AG04450 (cell line): ENCODE results near the gene B4GALT2. TPM values are rescaled to one million over a fixed set of nuclear protein-coding genes. Genes with fewer than 3 reads are reported as not detected.

Experiments used
- CTCF ChIA-PET: fragments of 300-600, 350-600 bp; formaldehyde crosslinking; extraction: SDS; loops from one replicate; lab custom pipeline; 2022; ENCODE audit warnings: antibody characterized with exemption, inconsistent platforms; lab: Charles Lee
- POLR2A ChIA-PET: fragments of 350-600 bp; formaldehyde crosslinking; extraction: SDS; loops from one replicate; lab custom pipeline; 2021; ENCODE audit warnings: antibody characterized with exemption, inconsistent platforms; lab: Yijun Ruan, JAX
- DNase-seq: peaks from one replicate; pipeline ENCODE4 v3.0.0-alpha.2; 2011; ENCODE audit warnings: low read depth, low spot score
- H3K27ac ChIP-seq: one replicate; pipeline ENCODE4 v1.5.1; 2012; ENCODE audit warnings: low read depth, low read length, control low read depth
- H3K27me3 ChIP-seq: one replicate; pipeline ENCODE4 v1.6.0; 2012; ENCODE audit warnings: low read length; ENCODE audit not compliant: control insufficient read depth, insufficient read depth
- H3K4me3 ChIP-seq: 2 replicates; pipeline ENCODE4 v1.5.1; 2011; ENCODE audit warnings: mild to moderate bottlenecking, low read depth, low read length, control low read depth
- H3K9me3 ChIP-seq: 2 replicates; pipeline ENCODE4 v1.5.1; 2012; ENCODE audit warnings: low read length; ENCODE audit not compliant: control insufficient read depth, insufficient read depth
- polyA plus RNA-seq: library from polyadenylated mRNA; depleted of rRNA; stranded (reverse); fragments of >200 nt; gene quantifications from 2 replicates; pipeline ENCODE4 v1.2.3, GENCODE V29; 2011
- TF ChIP-seq, protein P1 (sequence below): IDR thresholded peaks from 2 replicates; pipeline ENCODE4 v1.5.1; 2011; ENCODE audit warnings: low read depth, low read length, control low read depth, inconsistent platforms

Gene B4GALT2
- polyA plus RNA-seq, 1 experiment, result 39.0 TPM

GRCh38 chr1:44008259-44008658 is 29.2 kb downstream of the B4GALT2 start:
- no peaks in the 10 kb centered on the region for H3K9me3 ChIP-seq
- TF ChIP-seq, protein P1, sequence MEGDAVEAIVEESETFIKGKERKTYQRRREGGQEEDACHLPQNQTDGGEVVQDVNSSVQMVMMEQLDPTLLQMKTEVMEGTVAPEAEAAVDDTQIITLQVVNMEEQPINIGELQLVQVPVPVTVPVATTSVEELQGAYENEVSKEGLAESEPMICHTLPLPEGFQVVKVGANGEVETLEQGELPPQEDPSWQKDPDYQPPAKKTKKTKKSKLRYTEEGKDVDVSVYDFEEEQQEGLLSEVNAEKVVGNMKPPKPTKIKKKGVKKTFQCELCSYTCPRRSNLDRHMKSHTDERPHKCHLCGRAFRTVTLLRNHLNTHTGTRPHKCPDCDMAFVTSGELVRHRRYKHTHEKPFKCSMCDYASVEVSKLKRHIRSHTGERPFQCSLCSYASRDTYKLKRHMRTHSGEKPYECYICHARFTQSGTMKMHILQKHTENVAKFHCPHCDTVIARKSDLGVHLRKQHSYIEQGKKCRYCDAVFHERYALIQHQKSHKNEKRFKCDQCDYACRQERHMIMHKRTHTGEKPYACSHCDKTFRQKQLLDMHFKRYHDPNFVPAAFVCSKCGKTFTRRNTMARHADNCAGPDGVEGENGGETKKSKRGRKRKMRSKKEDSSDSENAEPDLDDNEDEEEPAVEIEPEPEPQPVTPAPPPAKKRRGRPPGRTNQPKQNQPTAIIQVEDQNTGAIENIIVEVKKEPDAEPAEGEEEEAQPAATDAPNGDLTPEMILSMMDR, result no peak
- H3K27ac ChIP-seq, result no peak overlapping the region
- no peak for DNase-seq
- H3K4me3 ChIP-seq, result no peak overlapping the region
- POLR2A ChIA-PET, result no interaction called here
- H3K27me3 ChIP-seq, result no peaks in the 10 kb centered on the region
- CTCF ChIA-PET, result no interaction called here

DNA sequence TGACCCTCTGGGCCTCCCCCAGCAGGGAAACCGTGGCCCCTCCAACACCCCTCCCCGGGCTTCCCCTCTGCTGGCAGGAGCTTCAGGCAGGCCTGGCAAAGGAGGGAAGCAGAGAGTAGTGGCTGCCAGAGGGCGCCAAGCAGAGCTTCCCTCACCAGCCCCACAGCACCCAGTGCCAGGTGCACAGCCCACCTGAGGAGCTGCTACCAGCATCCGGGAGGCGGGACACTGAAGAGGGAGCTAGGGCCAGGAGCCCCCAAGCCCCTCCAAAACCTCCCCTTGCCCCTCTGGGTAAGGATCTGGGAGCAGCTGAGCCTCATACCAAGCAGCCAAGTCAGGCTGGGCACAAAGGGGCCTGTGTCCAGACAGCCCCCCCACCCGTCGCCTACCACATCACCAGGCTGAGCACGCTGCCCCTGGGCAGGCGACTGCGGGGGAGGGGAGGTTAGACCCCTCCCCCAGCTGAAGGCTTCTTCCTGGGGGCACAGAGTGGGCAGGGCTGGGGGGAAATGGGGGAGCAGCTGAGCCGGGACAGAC is 32.0 kb downstream of the B4GALT2 start:
- ChIA-PET CTCF (interaction anchor here (0.7 to 1.6 kb wide), 3 partner anchors 10 to 37 kb away, joined by 3 read pairs; no protein-coding TSS in a partner anchor), POLR2A (no interaction called here)
- Histone ChIP-seq H3K27me3 (no peaks in the 10 kb centered on the region), H3K4me3 (no peak overlapping the region), H3K9me3 (no peaks in the 10 kb centered on the region), H3K27ac (no peak overlapping the region)
- no peak for DNase-seq
- TF ChIP-seq, protein P1, result no peak

- no peaks in the 10 kb centered on the region for H3K27me3 ChIP-seq
- TF ChIP-seq, protein P1, result no peak
Measured at GRCh38 chr1:44012404-44012803, 33.4 kb downstream of the B4GALT2 start.

GRCh38 chr1:44012941-44013609 is 34.1 kb downstream of the B4GALT2 start:
- TF ChIP-seq, protein P1, result no peak
- DNase-seq, result no peak
- no peak overlapping the region for H3K27ac ChIP-seq
- CTCF ChIA-PET, result interaction anchor here (1.2 to 1.5 kb wide), 2 partner anchors 8 to 23 kb away, joined by 4 to 9 read pairs; no protein-coding TSS in a partner anchor
- H3K4me3 ChIP-seq, result no peak overlapping the region
- no peaks in the 10 kb centered on the region for H3K27me3 ChIP-seq
- POLR2A ChIA-PET, result no interaction called here
- no peaks in the 10 kb centered on the region for H3K9me3 ChIP-seq

More at GRCh38 chr1:44012404-44012803, 33.4 kb downstream of the B4GALT2 start:
- no peak for DNase-seq
- H3K27ac ChIP-seq, result no peak overlapping the region
- H3K4me3 ChIP-seq, result no peak overlapping the region
- no peaks in the 10 kb centered on the region for H3K9me3 ChIP-seq
- ChIA-PET CTCF (interaction anchor here (1.6 kb wide), 1 partner anchor 35 kb away, joined by 3 read pairs; no protein-coding TSS in a partner anchor), POLR2A (no interaction called here)

DNA sequence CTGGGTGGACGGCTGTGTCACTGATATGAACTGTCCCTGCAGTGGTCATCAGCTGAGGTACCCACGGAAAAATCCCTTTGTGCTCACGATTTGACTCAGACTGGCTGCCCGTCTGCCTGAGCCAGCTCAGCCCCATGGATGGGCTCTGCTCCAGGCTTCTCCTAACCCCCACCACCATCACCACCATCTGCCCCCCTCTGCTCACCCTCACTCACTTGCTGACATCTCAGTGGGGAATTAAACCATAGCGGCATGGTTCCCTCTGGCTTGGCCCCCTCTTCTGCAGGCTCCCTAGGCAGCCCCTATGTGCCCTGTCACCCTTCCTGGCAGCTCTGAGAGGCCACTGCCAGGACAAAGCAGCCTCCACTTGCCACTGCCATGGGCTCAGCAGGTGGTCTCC is 34.9 kb downstream of the B4GALT2 start:
- TF ChIP-seq, protein P1, result no peak
- H3K4me3 ChIP-seq, result no peak overlapping the region
- H3K27ac ChIP-seq, result no peak overlapping the region
- no peak for DNase-seq
- ChIA-PET CTCF (interaction anchor here (1.2 to 2.0 kb wide), 4 partner anchors 9 to 34 kb away, joined by 3 to 9 read pairs (median 5); no protein-coding TSS in a partner anchor), POLR2A (no interaction called here)
- H3K9me3 ChIP-seq, result no peaks in the 10 kb centered on the region
- H3K27me3 ChIP-seq, result no peaks in the 10 kb centered on the region
